NCI-H2227 (cell line): ENCODE measurements around the gene PRSS33.

Experiments used
- DNase-seq: peaks from one replicate; lab custom pipeline; 2025; ENCODE audit not compliant: unreplicated experiment; lab: John Stamatoyannopoulos, UW

Gene PRSS33

DNA sequence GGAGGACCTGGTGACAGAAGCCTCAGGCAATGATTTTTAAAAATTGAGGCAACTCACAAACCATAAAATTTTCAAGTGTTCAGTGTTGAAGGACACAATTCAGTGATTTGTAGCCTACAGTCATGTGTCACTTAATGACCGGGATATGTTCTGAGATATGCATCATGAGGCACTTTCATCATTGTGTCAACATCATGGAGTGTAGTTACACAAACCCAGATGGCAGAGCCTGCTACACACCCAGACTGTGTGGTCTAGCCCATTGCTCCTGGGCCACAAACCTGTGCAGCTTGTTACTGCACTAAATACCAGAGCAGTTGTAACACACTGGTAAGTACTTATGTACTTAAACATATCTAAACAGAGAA lies 12.5 kb upstream of the PRSS33 start:
- DNase-seq: no peak

GRCh38 chr16:2799205-2799858 lies 12.0 kb upstream of the PRSS33 start:
- no peak for DNase-seq

GRCh38 chr16:2798723-2799204 lies 11.4 kb upstream of the PRSS33 start:
- DNase-seq: no peak

- DNase-seq: no peak
Observed at GRCh38 chr16:2795395-2796143, 8.2 kb upstream of the PRSS33 start.

GRCh38 chr16:2792940-2793339 lies 5.6 kb upstream of the PRSS33 start:
- no peak for DNase-seq

- no peak for DNase-seq
Observed at GRCh38 chr16:2791174-2791573, 3.8 kb upstream of the PRSS33 start.

- DNase-seq: no peak
Observed at GRCh38 chr16:2790631-2791030, 3.3 kb upstream of the PRSS33 start.

GRCh38 chr16:2787961-2788360 lies 601 bp upstream of the PRSS33 start:
- DNase-seq: no peak

- DNase-seq: no peak
Observed at GRCh38 chr16:2786826-2787151, 571 bp downstream of the PRSS33 start.

- DNase-seq: no peak
Observed at GRCh38 chr16:2786061-2786825, 1.1 kb downstream of the PRSS33 start.

- DNase-seq: no peak
Observed at GRCh38 chr16:2785101-2785991, 2.0 kb downstream of the PRSS33 start.

- no peak for DNase-seq
Observed at GRCh38 chr16:2784358-2785100, 2.8 kb downstream of the PRSS33 start.

DNA sequence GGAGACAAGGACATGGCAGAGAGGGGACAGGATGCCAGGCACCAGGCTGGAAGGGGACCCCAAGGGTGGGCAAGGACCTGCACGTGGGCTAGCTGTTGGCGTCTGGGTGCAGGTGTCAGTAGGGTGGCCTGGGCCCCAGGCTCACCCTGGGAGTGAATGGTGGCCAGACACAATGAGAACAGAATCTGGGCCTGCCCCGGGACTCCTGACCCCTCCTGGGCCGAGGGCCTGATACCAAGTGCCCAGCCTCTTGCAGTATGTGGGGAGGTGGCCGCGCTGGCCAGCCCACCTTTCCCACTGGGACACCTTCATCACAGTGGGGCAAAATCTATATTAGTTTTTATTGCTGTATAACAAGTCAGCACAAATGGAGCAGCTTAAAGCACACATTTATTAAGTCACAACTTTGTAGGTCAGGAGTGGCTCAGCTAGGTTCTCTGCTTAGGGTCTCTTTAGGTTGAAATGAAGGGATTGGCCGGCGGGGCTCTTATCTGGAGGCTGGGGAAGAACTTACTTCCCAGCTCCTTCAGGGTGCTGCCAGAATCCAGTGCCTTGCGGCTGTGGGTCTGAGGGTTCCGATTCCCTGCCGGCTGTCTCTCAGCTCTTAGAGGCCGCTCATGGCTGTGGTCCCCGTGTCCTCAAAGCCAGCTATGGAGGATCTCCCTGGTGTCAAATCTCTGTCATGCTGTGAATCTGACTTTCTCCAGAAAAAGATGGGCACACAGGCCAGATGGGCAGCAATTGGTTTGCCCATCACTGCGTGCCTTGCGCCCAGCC lies 3.6 kb downstream of the PRSS33 start:
- DNase-seq: no peak

- DNase-seq: no peak
Observed at GRCh38 chr16:2782583-2783351, 4.6 kb downstream of the PRSS33 start.

DNA sequence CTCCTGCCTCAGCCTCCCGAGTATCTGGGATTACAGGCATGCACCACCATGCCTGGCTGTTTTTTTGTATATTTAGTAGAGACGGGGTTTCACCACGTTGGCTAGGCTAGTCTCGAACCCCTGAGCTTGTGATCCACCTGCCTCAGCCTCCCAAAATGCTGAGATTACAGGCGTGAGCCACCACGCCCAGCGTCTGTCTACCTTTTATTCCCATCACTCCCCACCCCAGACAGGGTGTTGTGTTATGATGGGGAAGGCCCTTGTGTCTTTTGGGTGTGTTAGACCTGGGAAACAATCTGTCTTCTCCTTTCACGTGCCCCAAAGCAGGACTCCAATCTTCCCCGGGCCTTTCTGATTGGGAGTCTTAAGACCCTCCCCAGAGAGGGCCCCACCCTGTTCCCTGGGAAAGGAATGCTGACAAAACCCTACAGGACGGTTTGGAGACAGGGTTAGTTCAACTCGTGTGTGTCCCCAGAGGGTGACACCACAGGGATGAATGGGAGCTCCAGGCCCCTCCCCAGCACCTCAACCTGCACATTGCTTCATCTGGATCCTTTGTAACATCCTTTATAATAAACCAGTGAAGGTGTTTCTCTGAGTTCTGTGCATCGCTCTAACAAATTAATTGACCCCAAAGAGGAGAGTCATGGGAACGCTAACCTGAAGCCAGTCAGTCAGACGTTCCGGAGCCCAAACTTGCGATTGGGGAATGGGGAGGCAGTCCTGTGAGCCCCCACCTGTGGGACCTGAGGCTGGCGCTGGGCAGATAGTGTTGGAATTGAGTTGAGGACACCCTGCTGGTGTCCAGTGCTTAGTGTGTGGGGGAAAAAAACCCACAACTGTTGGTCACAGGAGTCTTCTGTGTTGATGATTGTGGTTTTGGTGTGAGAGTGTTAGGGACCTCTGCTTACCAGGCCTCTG lies 7.1 kb downstream of the PRSS33 start:
- DNase-seq: no peak

DNA sequence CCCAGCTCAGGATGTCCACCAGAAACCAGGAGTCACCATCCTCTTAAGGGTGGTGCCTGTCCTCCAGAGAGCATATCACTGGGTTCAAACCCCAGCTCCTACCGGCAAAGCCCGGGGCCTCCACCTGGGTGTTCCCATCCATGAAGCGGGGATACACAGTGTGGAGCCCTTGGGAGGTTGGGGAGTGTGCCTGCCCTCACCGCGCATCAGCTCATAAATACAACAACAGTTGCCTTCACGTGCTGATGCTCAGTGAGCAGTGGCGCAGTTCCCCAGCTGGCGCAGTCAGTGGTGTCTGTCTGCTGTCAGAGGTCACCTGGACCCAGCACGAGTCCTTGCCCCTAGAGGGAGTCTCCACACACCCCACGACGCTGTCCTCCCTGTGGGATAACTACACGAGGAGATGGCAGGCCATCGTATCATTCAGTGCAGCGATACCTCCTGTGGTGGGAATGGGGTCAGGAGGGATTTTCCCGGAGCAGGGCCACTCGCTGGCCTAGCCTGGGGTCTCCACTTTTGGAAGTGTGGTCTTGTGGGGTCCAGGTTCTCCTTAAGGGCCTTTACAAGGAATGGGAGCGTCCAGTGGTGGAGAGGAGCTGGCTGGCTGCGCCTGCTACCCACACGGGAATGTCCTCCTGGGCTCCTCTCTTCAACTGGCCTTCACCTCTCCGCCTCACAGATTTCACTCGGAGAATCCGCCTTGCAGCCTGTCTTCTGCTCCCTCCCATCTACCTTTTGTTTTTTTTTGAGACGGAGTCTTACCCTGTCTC lies 8.0 kb downstream of the PRSS33 start:
- no peak for DNase-seq

- DNase-seq: no peak
Observed at GRCh38 chr16:2778630-2778958, 8.8 kb downstream of the PRSS33 start.
